H1 (cell line): Measurements from ENCODE around the gene NHEJ1. TPM values are rescaled to one million over a fixed set of nuclear protein-coding genes. Genes with fewer than 3 reads are reported as not detected.

Experiments used
- CTCF ChIA-PET: fragments of 300-600 bp; sonication (Branson Sonifier 250); formaldehyde crosslinking; loops from one replicate; lab custom pipeline; 2021; ENCODE audit not compliant: partially characterized antibody; lab: Charles Lee
- POLR2A ChIA-PET: fragments of 300-600 bp; sonication (Branson Sonifier 250); formaldehyde crosslinking; loops from one replicate; lab custom pipeline; 2021; ENCODE audit warnings: inconsistent platforms; ENCODE audit not compliant: partially characterized antibody; lab: Charles Lee
- DNase-seq, 2 experiments: peaks; one replicate each; pipeline versions ENCODE4 v3.0.0 to v3.0.0-alpha.2; 2010 to 2022; ENCODE audit warnings: low spot score in 2 of 2, low read depth in 1 of 2, mixed read lengths in 1 of 2
- FAIRE-seq: peaks from 2 replicates; lab custom pipeline; 2011; peaks lifted over from hg19 to GRCh38; lab: Jason Lieb, UNC
- H2AFZ ChIP-seq: 2 replicates; pipeline ENCODE4 v1.8.1; 2012; ENCODE audit warnings: low read length, inconsistent platforms
- H2AK5ac ChIP-seq: 2 replicates; pipeline ENCODE4 v1.6.1; 2013; ENCODE audit warnings: low read depth, low read length
- H2BK120ac ChIP-seq: replicated peaks from 2 replicates; pipeline ENCODE3; 2013; ENCODE audit warnings: low read depth, low read length, inconsistent platforms
- H2BK12ac ChIP-seq: 2 replicates; pipeline ENCODE4 v1.6.1; 2013; ENCODE audit warnings: low read depth, low read length
- H2BK15ac ChIP-seq: 2 replicates; pipeline ENCODE4 v1.6.1; 2013; ENCODE audit warnings: low read length
- H2BK20ac ChIP-seq: 2 replicates; pipeline ENCODE4 v1.6.1; 2013; ENCODE audit warnings: low read length
- H2BK5ac ChIP-seq: 2 replicates; pipeline ENCODE4 v1.6.1; 2013; ENCODE audit warnings: low read depth, low read length
- H3K14ac ChIP-seq: 2 replicates; pipeline ENCODE4 v1.6.1; 2013; ENCODE audit warnings: inconsistent platforms; ENCODE audit not compliant: insufficient read length
- H3K18ac ChIP-seq: 2 replicates; pipeline ENCODE4 v1.6.1; 2013; ENCODE audit warnings: low read length; ENCODE audit errors: extremely low read depth
- H3K23ac ChIP-seq: 2 replicates; pipeline ENCODE4 v1.6.1; 2013; ENCODE audit warnings: inconsistent platforms; ENCODE audit not compliant: insufficient read length
- H3K23me2 ChIP-seq: 2 replicates; pipeline ENCODE4 v1.6.1; 2013; ENCODE audit warnings: low read depth, low read length
- H3K27ac ChIP-seq: 2 replicates; pipeline ENCODE4 v1.6.1; 2011; ENCODE audit warnings: low read depth, low read length, inconsistent platforms
- H3K27me3 ChIP-seq, 4 experiments: replicated peaks in 1 of 4; 1 replicate in 1 of 4; 2 replicates in 3 of 4; pipeline versions ENCODE4 v1.6.1 to v1.8.1; 2011 to 2013; ENCODE audit warnings: low read length in 3 of 4, mild to moderate bottlenecking in 3 of 4, inconsistent platforms in 2 of 4, mixed read lengths in 2 of 4, moderate library complexity in 1 of 4; ENCODE audit not compliant: control insufficient read depth in 3 of 4, insufficient read depth in 3 of 4; ENCODE audit errors: extremely low read depth in 1 of 4
- H3K36me3 ChIP-seq, 4 experiments: 2 replicates each; pipeline versions ENCODE4 v1.6.1 to v1.8.1; 2011 to 2013; ENCODE audit warnings: mild to moderate bottlenecking in 4 of 4, low read length in 3 of 4, moderate library complexity in 2 of 4, control low read depth in 1 of 4, inconsistent platforms in 1 of 4; ENCODE audit not compliant: insufficient read depth in 4 of 4, control insufficient read depth in 2 of 4
- H3K4ac ChIP-seq: replicated peaks from 2 replicates; pipeline ENCODE3; 2013; ENCODE audit warnings: low read length, low read depth, mixed read lengths, inconsistent platforms; ENCODE audit not compliant: insufficient read length
- H3K4me1 ChIP-seq, 4 experiments: replicated peaks in 1 of 4; 1 replicate in 1 of 4; 2 replicates in 3 of 4; pipeline versions ENCODE4 v1.6.1 to v1.8.1; 2011 to 2013; ENCODE audit warnings: low read length in 3 of 4, inconsistent platforms in 2 of 4, mixed read lengths in 1 of 4; ENCODE audit not compliant: insufficient read depth in 4 of 4, control insufficient read depth in 3 of 4
- H3K4me2 ChIP-seq, 2 experiments: 2 replicates each; pipeline versions ENCODE4 v1.6.1 to v1.8.1; 2011 to 2013; ENCODE audit warnings: low read depth in 2 of 2, low read length in 2 of 2, control low read depth in 1 of 2, inconsistent platforms in 1 of 2, mild to moderate bottlenecking in 1 of 2; ENCODE audit not compliant: insufficient read depth in 1 of 2
- H3K4me3 ChIP-seq, 4 experiments: fragments of 200-600, 300-600 bp in 1 of 4; sonication (generic), shearing (Covaris generic), sonication (Bioruptor Twin) in 1 of 4; 2 replicates each; pipeline versions ENCODE4 v1.5.1 to v1.8.1; 2011 to 2016; ENCODE audit warnings: low read length in 4 of 4, low read depth in 3 of 4, control low read depth in 2 of 4, inconsistent platforms in 2 of 4, mild to moderate bottlenecking in 2 of 4, mixed read lengths in 1 of 4, moderate library complexity in 1 of 4; ENCODE audit not compliant: insufficient read depth in 2 of 4; ENCODE audit errors: extremely low read depth in 1 of 4
- H3K56ac ChIP-seq: replicated peaks from 2 replicates; pipeline ENCODE3; 2013; ENCODE audit warnings: low read depth, mild to moderate bottlenecking, mixed read lengths, low read length, inconsistent platforms; ENCODE audit not compliant: insufficient read length
- H3K79me1 ChIP-seq: 2 replicates; pipeline ENCODE4 v1.6.1; 2013; ENCODE audit warnings: low read depth, low read length, control low read depth
- H3K79me2 ChIP-seq, 2 experiments: 2 replicates each; pipeline versions ENCODE4 v1.6.1 to v1.8.1; 2012 to 2013; ENCODE audit warnings: low read length in 2 of 2, mild to moderate bottlenecking in 2 of 2, inconsistent platforms in 1 of 2; ENCODE audit not compliant: insufficient read depth in 2 of 2, control insufficient read depth in 1 of 2
- H3K9ac ChIP-seq, 4 experiments: replicated peaks in 1 of 4; 1 replicate in 1 of 4; 2 replicates in 3 of 4; pipeline versions ENCODE4 v1.6.1 to v1.8.1; 2011 to 2013; ENCODE audit warnings: low read depth in 3 of 4, low read length in 3 of 4, control low read depth in 2 of 4, mild to moderate bottlenecking in 2 of 4, moderate library complexity in 2 of 4, inconsistent platforms in 1 of 4; ENCODE audit errors: extremely low read depth in 1 of 4
- H3K9me3 ChIP-seq, 2 experiments: 2 replicates each; pipeline versions ENCODE4 v1.6.1 to v1.8.1; 2012 to 2013; ENCODE audit warnings: mild to moderate bottlenecking in 2 of 2, moderate library complexity in 2 of 2, control low read depth in 1 of 2, inconsistent platforms in 1 of 2, low read depth in 1 of 2, low read length in 1 of 2, mixed read lengths in 1 of 2; ENCODE audit not compliant: insufficient read depth in 2 of 2
- H4K20me1 ChIP-seq, 2 experiments: replicated peaks in 1 of 2; 2 replicates each; pipeline versions ENCODE3 to v1.8.1; 2011 to 2013; ENCODE audit warnings: inconsistent platforms in 2 of 2, low read length in 2 of 2, mild to moderate bottlenecking in 1 of 2; ENCODE audit not compliant: insufficient read depth in 2 of 2, control insufficient read depth in 1 of 2
- H4K5ac ChIP-seq: 2 replicates; pipeline ENCODE4 v1.6.1; 2013; ENCODE audit warnings: low read length, low read depth, mixed read lengths, inconsistent platforms; ENCODE audit not compliant: insufficient read length
- H4K8ac ChIP-seq: 2 replicates; pipeline ENCODE4 v1.8.0; 2013; ENCODE audit warnings: mild to moderate bottlenecking, moderate library complexity, low read length, inconsistent platforms; ENCODE audit not compliant: insufficient read depth; ENCODE audit errors: extremely low read depth
- H4K91ac ChIP-seq: replicated peaks from 2 replicates; pipeline ENCODE3; 2013; ENCODE audit warnings: low read length, mixed read lengths, inconsistent platforms; ENCODE audit not compliant: insufficient read length
- EGR1 ChIP-seq: IDR thresholded peaks from 2 replicates; pipeline ENCODE4 v1.6.1; 2011; ENCODE audit warnings: low read depth, low read length, borderline replicate concordance
- NRF1 ChIP-seq: IDR thresholded peaks from 2 replicates; pipeline ENCODE4 v1.6.1; 2011; ENCODE audit warnings: mild to moderate bottlenecking, low read depth, low read length, improper control_type of control experiment
- PHF8 ChIP-seq: fragments of 200-600 bp; sonication (generic); conservative IDR thresholded peaks from 2 replicates; pipeline ENCODE4 v1.7.1; 2012; ENCODE audit warnings: low read depth, mild to moderate bottlenecking, inconsistent platforms, low read length, moderate library complexity
- RFX5 ChIP-seq: IDR thresholded peaks from 2 replicates; pipeline ENCODE4 v1.6.1; 2011; ENCODE audit warnings: low read depth, low read length, improper control_type of control experiment, borderline replicate concordance
- SIRT6 ChIP-seq: IDR thresholded peaks from one replicate; pipeline ENCODE4 v1.7.1; 2012; ENCODE audit warnings: low read length, inconsistent platforms
- TBP ChIP-seq: IDR thresholded peaks from 2 replicates; pipeline ENCODE4 v1.6.1; 2011; ENCODE audit warnings: low read depth, low read length, improper control_type of control experiment
- TEAD4 ChIP-seq: IDR thresholded peaks from 2 replicates; pipeline ENCODE4 v1.6.1; 2012; ENCODE audit warnings: low read depth, low read length, inconsistent platforms, mixed read lengths
- polyA plus RNA-seq, 7 experiments: library from polyadenylated mRNA; depleted of rRNA in 3 of 7; stranded (reverse) in 5 of 7; unstranded in 2 of 7; fragments of >200 nt in 5 of 7; fragments of 200-250 nt in 2 of 7; gene quantifications; 1 replicate in 5 of 7; 2 replicates in 1 of 7; 4 replicates in 1 of 7; pipeline versions ENCODE4 v1.2.1 to v1.2.3, GENCODE V29; 2011 to 2013; ENCODE audit warnings: missing spikeins in 2 of 7, mixed read lengths in 2 of 7
- total RNA-seq: library from RNA; stranded (reverse); fragmentation: NEBNext Ultra II Directional; extraction: Animal tissue kit (Norgen Biotek cat#: 25700); gene quantifications from 2 replicates; pipeline ENCODE4 v1.2.1, GENCODE V29; 2021

NHEJ1 gene
- total and polyA plus RNA-seq, 2 of the 8 experiments (the other 6 are each of a cell fraction or from before 2014, with no cell fraction given) = 22.7 to 24.1 TPM

DNA sequence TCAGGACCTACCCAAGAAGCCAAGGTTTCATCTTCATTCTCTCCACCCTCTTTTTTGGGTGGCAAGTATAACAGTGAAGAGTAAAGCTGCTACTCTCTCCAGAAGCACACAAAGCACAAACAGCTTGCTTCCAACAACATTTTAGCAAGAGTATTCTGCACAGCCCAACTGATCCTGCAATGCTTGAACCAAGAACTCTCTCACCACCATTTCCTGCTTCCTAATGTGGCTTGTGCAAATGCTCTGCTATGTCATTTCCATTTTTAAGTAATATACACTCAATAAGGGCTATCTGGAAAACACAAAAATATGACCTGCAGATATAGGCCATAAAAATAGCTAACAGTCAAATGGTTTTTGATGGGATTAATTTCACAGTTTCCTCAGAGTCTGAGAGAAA, 75.8 kb downstream of the NHEJ1 start:
- Histone ChIP-seq H3K27ac (no peak overlapping the region), H3K36me3 (no peaks in the 10 kb centered on the region), H3K9me3 (no peaks in the 10 kb centered on the region), H2BK5ac (no peak overlapping the region), H4K91ac (no peak overlapping the region), H3K23me2 (no peaks in the 10 kb centered on the region), H3K79me2 (no peaks in the 10 kb centered on the region), H2AFZ (no peak overlapping the region), H2BK12ac (no peak overlapping the region), H3K4me3 (no peak overlapping the region), H4K20me1 (peaks cover 0 to 7% of the 10 kb centered on the region in 2 experiments), H3K4me1 (no peaks in the 10 kb centered on the region), H3K9ac (no peak overlapping the region), H3K4ac (no peak overlapping the region), H4K5ac (no peak overlapping the region), H3K27me3 (no peaks in the 10 kb centered on the region), H3K79me1 (no peaks in the 10 kb centered on the region), H3K23ac (no peak overlapping the region), H2BK15ac (no peak overlapping the region), H3K56ac (no peak overlapping the region), H3K4me2 (no peak overlapping the region), H4K8ac (no peak overlapping the region), H2BK20ac (no peak overlapping the region), H3K14ac (no peak overlapping the region), H2BK120ac (no peak overlapping the region), H2AK5ac (no peak overlapping the region), H3K18ac (no peak overlapping the region)
- ChIA-PET POLR2A (no interaction called here), CTCF (interaction anchor here (0.9 to 62.8 kb wide), 7 partner anchors 11 to 237 kb away, joined by 3 to 1777 read pairs (median 5); no protein-coding TSS in a partner anchor)
- FAIRE-seq (no peak), DNase-seq (no peak)
- TF ChIP-seq TBP (no peak), SIRT6 (no peak), RFX5 (no peak), NRF1 (no peak), TEAD4 (no peak), EGR1 (no peak), PHF8 (no peak)
